B cell (primary cell): ENCODE measurements around the gene PLA2G5.

Experiments used
- EZH2 ChIP-seq: IDR thresholded peaks from 2 replicates; pipeline ENCODE4 v1.6.1; 2012; ENCODE audit warnings: borderline replicate concordance, low read depth, mild to moderate bottlenecking, moderate library complexity, low read length; ENCODE audit not compliant: insufficient read depth, poor library complexity, severe bottlenecking
- TF ChIP-seq, protein P1 (sequence below): fragments of 200-600 bp; IDR thresholded peaks from one replicate; pipeline ENCODE4 v1.8.0; 2022; ENCODE audit warnings: antibody characterized with exemption, mild to moderate bottlenecking

- TF ChIP-seq, protein P1, sequence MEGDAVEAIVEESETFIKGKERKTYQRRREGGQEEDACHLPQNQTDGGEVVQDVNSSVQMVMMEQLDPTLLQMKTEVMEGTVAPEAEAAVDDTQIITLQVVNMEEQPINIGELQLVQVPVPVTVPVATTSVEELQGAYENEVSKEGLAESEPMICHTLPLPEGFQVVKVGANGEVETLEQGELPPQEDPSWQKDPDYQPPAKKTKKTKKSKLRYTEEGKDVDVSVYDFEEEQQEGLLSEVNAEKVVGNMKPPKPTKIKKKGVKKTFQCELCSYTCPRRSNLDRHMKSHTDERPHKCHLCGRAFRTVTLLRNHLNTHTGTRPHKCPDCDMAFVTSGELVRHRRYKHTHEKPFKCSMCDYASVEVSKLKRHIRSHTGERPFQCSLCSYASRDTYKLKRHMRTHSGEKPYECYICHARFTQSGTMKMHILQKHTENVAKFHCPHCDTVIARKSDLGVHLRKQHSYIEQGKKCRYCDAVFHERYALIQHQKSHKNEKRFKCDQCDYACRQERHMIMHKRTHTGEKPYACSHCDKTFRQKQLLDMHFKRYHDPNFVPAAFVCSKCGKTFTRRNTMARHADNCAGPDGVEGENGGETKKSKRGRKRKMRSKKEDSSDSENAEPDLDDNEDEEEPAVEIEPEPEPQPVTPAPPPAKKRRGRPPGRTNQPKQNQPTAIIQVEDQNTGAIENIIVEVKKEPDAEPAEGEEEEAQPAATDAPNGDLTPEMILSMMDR = no peak
- TF ChIP-seq EZH2 = no peak
These were observed 26.9 kb downstream of the PLA2G5 start for GRCh38 chr1:20096840-20097447.
